ENCODE data around the gene DEXI. TPM values are rescaled to one million over a fixed set of nuclear protein-coding genes. Genes with fewer than 3 reads are reported as not detected.

DEXI gene
- total and polyA plus RNA-seq, 7 experiments from 2014 or later: 13.2 to 83.5 (median 38.0) TPM

DNA sequence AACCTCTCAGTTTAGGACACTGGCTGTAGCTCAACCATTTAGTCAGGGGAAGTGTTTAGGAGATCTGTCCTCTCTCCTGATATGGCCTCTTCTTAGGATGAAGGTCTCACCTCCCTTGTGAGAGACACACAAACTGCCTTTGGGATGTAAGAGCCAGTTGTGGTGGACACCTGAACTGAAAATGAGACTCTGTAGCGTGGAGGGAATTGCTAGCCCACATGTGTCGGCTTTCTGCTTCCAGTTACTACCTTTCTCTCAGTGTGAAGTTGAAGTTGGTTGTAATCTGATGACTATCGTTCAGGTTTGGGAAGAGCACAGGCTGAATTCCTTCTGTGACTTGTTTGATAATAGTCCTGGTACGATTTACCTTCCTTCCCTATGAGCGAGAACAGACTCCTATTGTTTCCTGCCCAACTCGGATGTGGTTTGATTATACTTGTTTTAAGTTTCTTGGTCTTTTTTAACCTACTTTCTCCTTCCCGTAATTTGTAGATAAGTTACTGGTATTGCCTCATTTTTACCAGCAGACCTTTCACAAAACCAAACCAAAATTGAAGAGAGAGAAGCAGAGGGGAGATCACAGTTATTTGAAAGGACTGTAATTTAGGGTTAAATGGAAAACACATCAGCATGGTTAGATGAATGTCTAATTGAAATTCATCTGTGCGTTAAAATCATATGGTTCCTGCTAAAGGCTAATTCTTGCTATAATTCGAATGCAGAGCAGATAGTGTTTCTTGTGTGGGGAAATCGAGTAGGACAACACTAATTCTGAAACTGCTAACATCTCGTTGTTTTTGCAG, 45.3 kb upstream of the DEXI start:
- ATAC-seq: peak; percentile 31
- peak overlapping the region; percentile 1 to 80 (median 52) for H3K27ac Mint-ChIP-seq

GRCh38 chr16:10984509-10984908, 42.2 kb upstream of the DEXI start:
- Histone ChIP-seq H3K27ac (ENCODE audit: low read depth, low read length) (no peak overlapping the region), H3K4me3 (ENCODE audit: low read length) (no peak overlapping the region), H3K9me3 (ENCODE audit: control insufficient read depth in 2 of 3, low read length in 3 of 3) (no peaks in the 10 kb centered on the region), H3K4me1 (ENCODE audit: control insufficient read depth in 2 of 2, insufficient read depth in 2 of 2, low read length in 2 of 2) (peaks cover 20 to 22% of the 10 kb centered on the region in 2 donors), H3K36me3 (ENCODE audit: control insufficient read depth in 2 of 3, insufficient read depth in 3 of 3, low read length in 3 of 3) (peaks cover 0 to 25% (median 0%) of the 10 kb centered on the region in 3 experiments), H3K27me3 (ENCODE audit: control insufficient read depth in 2 of 2, insufficient read depth in 2 of 2, low read length in 2 of 2) (no peaks in the 10 kb centered on the region)
- intact Hi-C loops (cut with micrococcal nuclease): no loop called here
- Mint-ChIP-seq H3K27me3 (no peaks in the 10 kb centered on the region), H3K27ac (peak overlapping the region in 4 of 9 donors; percentile 46 to 78 (median 49)), H3K9me3 (no peaks in the 10 kb centered on the region), H3K4me3 (peak overlapping the region in 1 of 10 donors; percentile 7), H3K4me1 (peaks cover 33 to 77% (median 34%) of the 10 kb centered on the region in 7 donors), H3K36me3 (peaks cover 4 to 34% (median 9%) of the 10 kb centered on the region in 5 donors)
- ChIA-PET POLR2A (interaction anchor here (0.9 to 2.3 kb wide), 2 partner anchors 9 to 272 kb away, joined by 3 to 7 read pairs; partner anchors contain the start of gene SOCS1), CTCF (interaction anchor here (1.3 kb wide), 2 partner anchors 372 to 422 kb away, joined by 3 to 4 read pairs; no protein-coding TSS in a partner anchor)
- ATAC-seq (no peak), DNase-seq (no peak)

More for the DNA sequence above, 45.3 kb upstream of the DEXI start:
- DNase-seq: peak in 5 of 9 donors; percentile 13 to 40 (median 32)
- H3K4me1 ChIP-seq (ENCODE audit: control insufficient read depth in 2 of 2, insufficient read depth in 2 of 2, low read length in 2 of 2): peaks cover 20 to 22% of the 10 kb centered on the region in 2 donors
- no peaks in the 10 kb centered on the region for H3K9me3 ChIP-seq (ENCODE audit: control insufficient read depth in 2 of 3, low read length in 3 of 3)
- H3K4me3 Mint-ChIP-seq: peak overlapping the region; percentile 55 to 90 (median 66)
- H3K36me3 Mint-ChIP-seq: peaks cover 9 to 43% (median 21%) of the 10 kb centered on the region in 5 donors
- peaks cover 0 to 6% (median 0%) of the 10 kb centered on the region in 11 donors for H3K9me3 Mint-ChIP-seq
- H3K4me1 Mint-ChIP-seq: peaks cover 34 to 84% (median 38%) of the 10 kb centered on the region in 7 donors
- no peaks in the 10 kb centered on the region for H3K27me3 Mint-ChIP-seq
- H3K27me3 ChIP-seq (ENCODE audit: control insufficient read depth in 2 of 2, insufficient read depth in 2 of 2, low read length in 2 of 2): no peaks in the 10 kb centered on the region
- CTCF ChIA-PET: interaction anchor here (0.8 kb wide), 1 partner anchor 16 kb away, joined by 3 read pairs; no protein-coding TSS in a partner anchor
- intact Hi-C loops (cut with micrococcal nuclease): loop anchor here (1.0 to 5.0 kb wide), 8 partner anchors 15 to 265 kb away; no protein-coding TSS in a partner anchor
- H3K27ac ChIP-seq (ENCODE audit: low read depth, low read length): peak overlapping the region; percentile 34
- POLR2A ChIA-PET: interaction anchor here (0.8 to 1.2 kb wide), 2 partner anchors 266 to 268 kb away, joined by 3 to 4 read pairs; partner anchors contain the start of gene SOCS1
- H3K36me3 ChIP-seq (ENCODE audit: control insufficient read depth in 2 of 3, insufficient read depth in 3 of 3, low read length in 3 of 3): peaks cover 0 to 30% (median 0%) of the 10 kb centered on the region in 3 experiments
- H3K4me3 ChIP-seq (ENCODE audit: low read length): peak overlapping the region; percentile 5

DNA sequence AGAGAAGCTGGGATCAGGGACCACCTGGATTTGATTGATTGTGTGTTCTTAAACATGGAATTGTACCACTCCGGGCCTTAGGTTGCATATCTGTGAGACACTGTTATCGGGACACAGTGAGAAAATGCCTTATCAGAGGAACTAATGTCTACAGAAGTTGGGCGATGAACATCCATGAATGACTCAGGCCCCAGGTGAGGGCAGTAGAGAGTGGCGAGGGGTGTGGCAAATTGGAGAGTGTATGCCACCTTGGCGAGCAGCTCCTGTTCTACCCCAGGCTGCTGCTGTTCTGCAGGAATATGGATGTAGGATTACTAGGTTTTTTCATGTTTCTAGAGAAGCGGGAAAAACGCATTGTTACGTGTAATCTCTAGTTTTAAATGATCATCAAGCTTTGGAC, 40.9 kb upstream of the DEXI start:
- POLR2A ChIA-PET: interaction anchor here (0.5 to 2.3 kb wide), 4 partner anchors 10 to 275 kb away, joined by 3 to 7 read pairs (median 5); partner anchors contain the start of gene SOCS1
- H3K36me3 Mint-ChIP-seq: peaks cover 4 to 35% (median 9%) of the 10 kb centered on the region in 5 donors

DNA sequence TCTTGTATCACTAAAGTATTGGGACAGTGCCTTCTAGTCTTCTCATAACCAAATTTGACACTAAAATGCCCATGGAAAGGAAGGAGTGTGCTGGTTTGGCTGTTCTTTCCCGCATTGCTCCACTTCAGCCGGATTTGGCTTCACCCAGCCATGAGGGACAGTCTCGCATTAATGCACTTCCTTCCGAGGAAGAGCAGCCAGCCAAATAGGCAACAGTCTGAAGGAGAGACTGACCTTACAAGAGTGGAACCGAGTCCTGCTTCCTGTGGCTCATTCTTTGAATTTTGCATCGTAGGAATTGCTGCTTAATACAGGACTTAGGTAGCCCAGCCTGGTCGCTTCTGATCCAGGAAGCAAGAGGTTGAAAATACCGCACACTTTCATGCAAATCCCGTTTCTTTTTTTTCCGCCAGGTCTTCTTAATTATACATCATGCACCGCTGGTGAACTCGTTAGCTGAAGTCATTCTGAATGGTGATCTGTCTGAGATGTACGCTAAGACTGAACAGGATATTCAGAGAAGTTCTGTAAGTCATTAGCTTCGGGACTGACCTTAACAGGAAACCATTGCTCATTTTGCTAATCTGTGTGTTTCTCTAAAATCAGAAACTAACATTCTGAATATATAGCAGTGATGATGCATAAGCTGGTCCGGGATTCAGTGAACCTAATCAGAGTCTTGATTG, 40.3 kb upstream of the DEXI start:
- peaks cover 5 to 13% of the 10 kb centered on the region in 2 donors for H3K4me1 ChIP-seq (ENCODE audit: control insufficient read depth in 2 of 2, insufficient read depth in 2 of 2, low read length in 2 of 2)
- Mint-ChIP-seq H3K4me1 (peaks cover 18 to 73% (median 20%) of the 10 kb centered on the region in 7 donors), H3K36me3 (peaks cover 7 to 39% (median 12%) of the 10 kb centered on the region in 5 donors), H3K27ac (peak overlapping the region in 4 of 9 donors; percentile 20 to 85 (median 36)), H3K27me3 (no peaks in the 10 kb centered on the region), H3K4me3 (peak overlapping the region in 1 of 10 donors; percentile 39), H3K9me3 (peaks cover 0 to under 1% (median 0%) of the 10 kb centered on the region in 11 donors)
- peaks cover 0 to 40% (median 0%) of the 10 kb centered on the region in 3 experiments for H3K36me3 ChIP-seq (ENCODE audit: control insufficient read depth in 2 of 3, insufficient read depth in 3 of 3, low read length in 3 of 3)
- ATAC-seq (no peak), DNase-seq (no peak)
- CTCF ChIA-PET: interaction anchor here (0.6 to 1.5 kb wide), 3 partner anchors 18 to 860 kb away, joined by 3 to 4 read pairs (median 3); no protein-coding TSS in a partner anchor
- H3K27me3 ChIP-seq (ENCODE audit: control insufficient read depth in 2 of 2, insufficient read depth in 2 of 2, low read length in 2 of 2): no peaks in the 10 kb centered on the region
- no peak overlapping the region for H3K4me3 ChIP-seq (ENCODE audit: low read length)
- H3K9me3 ChIP-seq (ENCODE audit: control insufficient read depth in 2 of 3, low read length in 3 of 3): no peaks in the 10 kb centered on the region
- no peak overlapping the region for H3K27ac ChIP-seq (ENCODE audit: low read depth, low read length)
- intact Hi-C loops (cut with micrococcal nuclease): no loop called here
- POLR2A ChIA-PET: interaction anchor here (0.5 to 2.3 kb wide), 4 partner anchors 261 to 276 kb away, joined by 3 to 7 read pairs (median 5); partner anchors contain the start of gene SOCS1

More for the DNA sequence above, 40.9 kb upstream of the DEXI start:
- CTCF ChIA-PET: interaction anchor here (0.7 to 1.5 kb wide), 5 partner anchors 19 to 424 kb away, joined by 3 to 4 read pairs (median 4); no protein-coding TSS in a partner anchor
- no peaks in the 10 kb centered on the region for H3K9me3 Mint-ChIP-seq
- H3K4me1 Mint-ChIP-seq: peaks cover 20 to 73% (median 22%) of the 10 kb centered on the region in 7 donors
- Histone ChIP-seq H3K36me3 (ENCODE audit: control insufficient read depth in 2 of 3, insufficient read depth in 3 of 3, low read length in 3 of 3) (peaks cover 0 to 34% (median 0%) of the 10 kb centered on the region in 3 experiments), H3K4me3 (ENCODE audit: low read length) (no peak overlapping the region), H3K27ac (ENCODE audit: low read depth, low read length) (no peak overlapping the region), H3K9me3 (ENCODE audit: control insufficient read depth in 2 of 3, low read length in 3 of 3) (no peaks in the 10 kb centered on the region), H3K4me1 (ENCODE audit: control insufficient read depth in 2 of 2, insufficient read depth in 2 of 2, low read length in 2 of 2) (peaks cover 10 to 13% of the 10 kb centered on the region in 2 donors), H3K27me3 (ENCODE audit: control insufficient read depth in 2 of 2, insufficient read depth in 2 of 2, low read length in 2 of 2) (no peaks in the 10 kb centered on the region)
- no peaks in the 10 kb centered on the region for H3K27me3 Mint-ChIP-seq
- DNase-seq: peak in 2 of 9 donors; percentile 5 to 19
- peak; percentile 27 for ATAC-seq
- H3K27ac Mint-ChIP-seq: peak overlapping the region in 4 of 9 donors; percentile 31 to 85 (median 72)
- H3K4me3 Mint-ChIP-seq: no peak overlapping the region
- intact Hi-C loops (cut with micrococcal nuclease): no loop called here

- Mint-ChIP-seq H3K27me3 (no peaks in the 10 kb centered on the region), H3K9me3 (peaks cover 0 to 1% (median 0%) of the 10 kb centered on the region in 11 donors), H3K27ac (no peak overlapping the region), H3K4me3 (no peak overlapping the region), H3K4me1 (peaks cover 11 to 74% (median 19%) of the 10 kb centered on the region in 7 donors), H3K36me3 (peaks cover 9 to 45% (median 13%) of the 10 kb centered on the region in 5 donors)
- DNase-seq (no peak), ATAC-seq (peak; percentile 75)
- ChIA-PET POLR2A (interaction anchor here (0.7 kb wide), 1 partner anchor 262 kb away, joined by 3 read pairs; no protein-coding TSS in a partner anchor), CTCF (interaction anchor here (0.6 kb wide), 1 partner anchor 861 kb away, joined by 3 read pairs; no protein-coding TSS in a partner anchor)
- no peaks in the 10 kb centered on the region for H3K27me3 ChIP-seq (ENCODE audit: control insufficient read depth in 2 of 2, insufficient read depth in 2 of 2, low read length in 2 of 2)
- no peaks in the 10 kb centered on the region for H3K9me3 ChIP-seq (ENCODE audit: control insufficient read depth in 2 of 3, low read length in 3 of 3)
- peaks cover 0 to 10% of the 10 kb centered on the region in 2 donors for H3K4me1 ChIP-seq (ENCODE audit: control insufficient read depth in 2 of 2, insufficient read depth in 2 of 2, low read length in 2 of 2)
- no peak overlapping the region for H3K27ac ChIP-seq (ENCODE audit: low read depth, low read length)
- no peak overlapping the region for H3K4me3 ChIP-seq (ENCODE audit: low read length)
- intact Hi-C loops (cut with micrococcal nuclease): no loop called here
- H3K36me3 ChIP-seq (ENCODE audit: control insufficient read depth in 2 of 3, insufficient read depth in 3 of 3, low read length in 3 of 3): peaks cover 0 to 40% (median 0%) of the 10 kb centered on the region in 3 experiments
Observed at GRCh38 chr16:10981697-10982216, 39.5 kb upstream of the DEXI start.

Measured in naive thymus-derived CD4-positive, alpha-beta T cell (primary cell).